Endodermal cell (in vitro differentiated cells): ENCODE results near the gene SMIM12. TPM values are rescaled to one million over a fixed set of nuclear protein-coding genes. Genes with fewer than 3 reads are reported as not detected.
A peak's percentile ranks its signal among the peaks of the same experiment; 100 is the strongest.

ENCODE experiments used
- DNase-seq: peaks from one replicate; pipeline ENCODE4 v3.0.0-alpha.2; 2017
- H3K27ac ChIP-seq: 2 replicates; pipeline ENCODE4 v1.5.1; 2013; ENCODE audit warnings: mild to moderate bottlenecking, low read depth, low read length, moderate library complexity
- H3K27me3 ChIP-seq: 2 replicates; pipeline ENCODE4 v1.6.1; 2013; ENCODE audit warnings: mild to moderate bottlenecking, low read length, moderate library complexity; ENCODE audit not compliant: insufficient read depth, control insufficient read depth, poor library complexity, severe bottlenecking
- H3K36me3 ChIP-seq: 2 replicates; pipeline ENCODE4 v1.7.0; 2013; ENCODE audit warnings: mild to moderate bottlenecking, low read length, moderate library complexity; ENCODE audit not compliant: control insufficient read depth, insufficient read depth
- H3K4me1 ChIP-seq: one replicate; pipeline ENCODE4 v1.7.0; 2013; ENCODE audit warnings: low read length; ENCODE audit not compliant: control insufficient read depth, insufficient read depth
- H3K4me3 ChIP-seq: 2 replicates; pipeline ENCODE4 v1.5.1; 2013; ENCODE audit warnings: mild to moderate bottlenecking, low read length, moderate library complexity
- H3K9ac ChIP-seq: 2 replicates; pipeline ENCODE4 v1.6.1; 2013; ENCODE audit warnings: mild to moderate bottlenecking, low read length, moderate library complexity; ENCODE audit not compliant: poor library complexity, severe bottlenecking; ENCODE audit errors: extremely low read depth
- H3K9me3 ChIP-seq: 2 replicates; pipeline ENCODE4 v1.6.1; 2013; ENCODE audit warnings: mild to moderate bottlenecking, low read length, moderate library complexity; ENCODE audit not compliant: control insufficient read depth
- H3K27ac Mint-ChIP-seq: 2 replicates; pipeline ENCODE4 v1.8.0; 2020; ENCODE audit warnings: mixed read lengths
- H3K27me3 Mint-ChIP-seq: 2 replicates; pipeline ENCODE4 v1.8.0; 2021; ENCODE audit warnings: mild to moderate bottlenecking, mixed read lengths; ENCODE audit not compliant: insufficient read depth
- H3K36me3 Mint-ChIP-seq: 2 replicates; pipeline ENCODE4 v1.8.0; 2020; ENCODE audit warnings: low read depth, mixed read lengths
- H3K4me1 Mint-ChIP-seq: 2 replicates; pipeline ENCODE4 v1.8.0; 2020; ENCODE audit warnings: mixed read lengths
- H3K4me3 Mint-ChIP-seq: 2 replicates; pipeline ENCODE4 v1.8.0; 2020; ENCODE audit warnings: mild to moderate bottlenecking, moderate library complexity, mixed read lengths
- H3K9me3 Mint-ChIP-seq: 2 replicates; pipeline ENCODE4 v1.8.0; 2020; ENCODE audit warnings: mild to moderate bottlenecking, mixed read lengths
- CTCF ChIP-seq: fragments of 200-600 bp; sonication (generic); conservative IDR thresholded peaks from 2 replicates; pipeline ENCODE4 v1.5.0; 2021; ENCODE audit warnings: antibody characterized with exemption, mild to moderate bottlenecking
- WGBS, 2 experiments: methylation state at CpG; one replicate each; pipeline versions ENCODE4 v1.1.5 to v1.1.7; 2013; ENCODE audit warnings: missing lambda C conversion rate in 2 of 2, mixed read lengths in 1 of 2; ENCODE audit not compliant: insufficient coverage in 1 of 2, insufficient read length in 1 of 2; 5-methylcytosine and 5-hydroxymethylcytosine counted together
- total RNA-seq, 2 donors: library from RNA; stranded (reverse); fragmentation: NEBNext Ultra II Directional in 1 of 2; extraction: Animal tissue kit (Norgen Biotek cat#: 25700) in 1 of 2; gene quantifications; 2 replicates in 1 of 2; 3 replicates in 1 of 2; pipeline ENCODE4 v1.2.1, GENCODE V29; 2021

Gene SMIM12
- total RNA-seq, 2 donors from 2014 or later = 43.0 to 47.6 TPM

GRCh38 chr1:34842952-34843371 lies 16.6 kb downstream of the SMIM12 start:
- Mint-ChIP-seq H3K27ac (peak overlapping the region; percentile 97), H3K4me3 (peak overlapping the region; percentile 18), H3K9me3 (no peaks in the 10 kb centered on the region), H3K27me3 (no peaks in the 10 kb centered on the region), H3K36me3 (no peaks in the 10 kb centered on the region), H3K4me1 (peaks cover 71% of the 10 kb centered on the region)
- no peak overlapping the region for H3K4me3 ChIP-seq
- no peaks in the 10 kb centered on the region for H3K9me3 ChIP-seq
- 53 to 76% methylated on average over 3 to 4 of the region's 4 CpGs for WGBS, 2 experiments
- H3K4me1 ChIP-seq = peaks cover 54% of the 10 kb centered on the region
- H3K27me3 ChIP-seq = no peaks in the 10 kb centered on the region
- H3K27ac ChIP-seq = peak overlapping the region; percentile 98
- DNase-seq = no peak
- H3K9ac ChIP-seq = peak overlapping the region; percentile 77
- no peaks in the 10 kb centered on the region for H3K36me3 ChIP-seq
- no peak for TF ChIP-seq CTCF

DNA sequence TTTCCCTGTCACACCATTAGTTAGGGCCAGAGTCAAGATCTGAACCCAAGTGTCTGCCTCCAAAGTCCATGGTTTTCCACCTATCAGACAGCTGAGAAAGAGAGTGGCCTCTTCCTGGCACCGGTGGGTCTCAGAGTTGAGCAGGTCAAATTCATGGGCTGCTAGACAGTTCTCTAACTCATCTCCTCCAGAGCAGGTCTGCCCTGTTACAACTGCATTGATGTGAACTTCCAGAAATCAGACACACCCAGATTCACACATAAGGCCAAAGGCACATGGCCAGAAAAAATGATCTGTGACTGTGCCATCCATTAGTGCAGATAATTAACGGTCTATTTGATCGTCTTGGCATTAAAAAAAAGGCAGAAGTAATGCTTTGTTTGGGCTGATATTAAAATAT lies 17.5 kb downstream of the SMIM12 start:
- Histone ChIP-seq H3K27me3 (no peaks in the 10 kb centered on the region), H3K36me3 (no peaks in the 10 kb centered on the region), H3K4me1 (peaks cover 50% of the 10 kb centered on the region), H3K9me3 (no peaks in the 10 kb centered on the region), H3K27ac (peak overlapping the region; percentile 98), H3K9ac (no peak overlapping the region), H3K4me3 (no peak overlapping the region)
- 60 to 79% methylated on average over 1 to 3 of the region's 3 CpGs for WGBS, 2 experiments
- H3K9me3 Mint-ChIP-seq = no peaks in the 10 kb centered on the region
- H3K4me3 Mint-ChIP-seq = no peak overlapping the region
- no peak for TF ChIP-seq CTCF
- H3K27me3 Mint-ChIP-seq = no peaks in the 10 kb centered on the region
- no peak overlapping the region for H3K27ac Mint-ChIP-seq
- peaks cover 63% of the 10 kb centered on the region for H3K4me1 Mint-ChIP-seq
- peak; percentile 33 for DNase-seq
- no peaks in the 10 kb centered on the region for H3K36me3 Mint-ChIP-seq

GRCh38 chr1:34840426-34840825 lies 19.1 kb downstream of the SMIM12 start:
- H3K4me3 ChIP-seq = no peak overlapping the region
- Mint-ChIP-seq H3K27ac (no peak overlapping the region), H3K27me3 (no peaks in the 10 kb centered on the region), H3K4me3 (no peak overlapping the region), H3K36me3 (no peaks in the 10 kb centered on the region), H3K9me3 (no peaks in the 10 kb centered on the region), H3K4me1 (peaks cover 53% of the 10 kb centered on the region)
- H3K4me1 ChIP-seq = peaks cover 38% of the 10 kb centered on the region
- DNase-seq = peak; percentile 32
- WGBS, 2 experiments = 87 to 94% methylated on average over 2 to 3 of the region's 3 CpGs
- no peak overlapping the region for H3K27ac ChIP-seq
- H3K9me3 ChIP-seq = no peaks in the 10 kb centered on the region
- no peaks in the 10 kb centered on the region for H3K27me3 ChIP-seq
- H3K9ac ChIP-seq = no peak overlapping the region
- TF ChIP-seq CTCF = no peak
- H3K36me3 ChIP-seq = no peaks in the 10 kb centered on the region
